Activated CD8-positive, alpha-beta memory T cell treated with anti-CD3 and anti-CD28 coated beads, Interleukin-2, amount 50 U/mL, for 48 hours (primary cell): ENCODE results near the gene OTOGL.
"Not testable (repeated sequence)": the region's sequence is repeated elsewhere in the genome, so short reads cannot be mapped to it uniquely, and the experiment has no call there.

Source experiments
- DNase-seq: peaks from one replicate; pipeline ENCODE4 v3.0.0-alpha.2; 2020

OTOGL gene

DNA sequence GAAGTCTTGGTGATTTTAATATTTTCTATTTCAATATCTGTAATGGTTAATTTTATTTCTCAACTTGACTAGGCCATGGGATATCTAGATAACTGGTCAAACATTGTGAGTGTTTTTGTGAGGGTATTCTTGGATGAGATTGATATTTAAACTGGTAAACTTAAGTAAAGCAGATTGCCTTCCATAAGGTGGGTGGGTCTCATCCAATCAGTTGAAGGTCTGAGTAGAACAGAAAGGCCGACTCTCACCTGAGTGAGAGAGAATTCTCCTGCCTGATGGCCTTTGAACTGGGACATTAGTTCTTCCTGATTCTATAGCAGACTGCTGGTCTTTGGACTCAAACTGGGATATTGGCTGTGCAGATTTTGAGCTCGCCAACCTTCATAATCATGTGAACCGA is 36.3 kb downstream of the OTOGL start:
- DNase-seq, result no peak

- DNase-seq, result no peak
Measured at GRCh38 chr12:80140005-80140404, 40.7 kb downstream of the OTOGL start.

- no peak for DNase-seq
Measured at GRCh38 chr12:80142640-80143039, 43.3 kb downstream of the OTOGL start.

DNA sequence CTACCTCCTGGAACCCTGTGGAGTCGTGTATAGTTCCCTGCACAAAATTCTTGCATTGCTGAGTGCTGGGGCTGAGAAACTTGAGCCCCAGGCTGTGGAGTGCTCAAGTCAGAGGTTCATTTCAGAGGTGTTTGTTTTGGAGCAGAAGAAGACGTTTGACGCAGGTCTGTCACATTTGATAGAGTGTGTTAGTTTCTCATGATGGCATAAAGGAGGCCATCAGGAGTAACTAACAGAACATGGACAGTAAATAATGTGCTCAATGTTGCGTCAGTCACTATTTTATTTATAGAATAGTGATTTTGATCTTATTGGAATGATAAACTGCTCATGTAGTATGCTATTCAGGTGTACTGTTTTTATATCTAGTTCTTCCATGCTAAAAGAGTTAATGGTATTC is 44.2 kb downstream of the OTOGL start:
- no peak for DNase-seq

DNA sequence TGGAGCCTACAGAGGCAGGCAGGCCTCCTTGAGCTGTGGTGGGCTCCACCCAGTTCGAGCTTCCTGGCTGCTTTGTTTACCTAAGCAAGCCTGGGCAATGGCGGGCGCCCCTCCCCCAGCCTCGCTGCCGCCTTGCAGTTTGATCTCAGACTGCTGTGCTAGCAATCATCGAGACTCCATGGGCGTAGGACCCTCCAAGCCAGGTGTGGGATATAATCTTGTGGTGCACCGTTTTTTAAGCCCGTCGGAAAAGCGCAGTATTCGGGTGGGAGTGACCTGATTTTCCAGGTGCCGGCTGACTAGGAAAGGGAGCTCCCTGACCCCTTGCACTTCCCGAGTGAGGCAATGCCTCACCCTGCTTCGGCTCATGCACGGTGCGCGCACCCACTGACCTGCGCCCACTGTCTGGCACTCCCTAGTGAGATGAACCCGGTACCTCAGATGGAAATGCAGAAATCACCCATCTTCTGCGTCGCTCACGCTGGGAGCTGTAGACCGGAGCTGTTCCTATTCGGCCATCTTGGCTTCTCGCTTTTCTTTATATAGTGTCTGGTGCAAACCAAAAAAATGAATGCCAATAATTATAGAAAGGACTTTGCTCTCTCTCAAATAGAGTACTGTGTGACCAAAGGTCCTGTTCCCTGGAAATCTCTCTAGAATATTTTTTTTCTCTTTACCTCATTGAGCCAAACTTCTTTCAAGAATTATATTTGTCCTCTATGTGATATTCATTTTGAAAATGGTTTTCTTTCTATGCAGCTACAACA is 50.4 kb downstream of the OTOGL start:
- not testable (repeated sequence) for DNase-seq

- DNase-seq, result no peak
Measured at GRCh38 chr12:80151131-80151530, 51.8 kb downstream of the OTOGL start.

DNA sequence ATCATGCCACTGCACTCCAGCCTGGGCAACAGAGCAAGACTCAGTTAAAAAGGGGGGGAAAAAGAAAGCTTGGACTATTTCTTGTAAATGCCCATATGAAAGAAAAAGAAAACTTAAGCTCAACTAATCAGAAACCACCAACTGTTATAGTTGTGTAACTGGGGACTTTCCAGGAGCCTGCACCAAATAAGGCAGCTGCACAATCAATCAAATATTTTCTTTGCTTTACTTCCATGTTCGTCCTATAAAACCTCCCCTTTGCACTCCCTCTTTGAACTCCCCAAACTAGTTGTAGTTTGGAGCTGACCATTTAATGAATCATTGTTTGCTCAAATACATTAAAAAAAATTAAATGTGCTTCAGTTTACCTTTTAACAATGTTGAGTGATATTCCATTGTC is 54.9 kb downstream of the OTOGL start:
- no peak for DNase-seq

- DNase-seq, result no peak
Measured at GRCh38 chr12:80156306-80156705, 57.0 kb downstream of the OTOGL start.

- no peak for DNase-seq
Measured at GRCh38 chr12:80157645-80158044, 58.3 kb downstream of the OTOGL start.

DNA sequence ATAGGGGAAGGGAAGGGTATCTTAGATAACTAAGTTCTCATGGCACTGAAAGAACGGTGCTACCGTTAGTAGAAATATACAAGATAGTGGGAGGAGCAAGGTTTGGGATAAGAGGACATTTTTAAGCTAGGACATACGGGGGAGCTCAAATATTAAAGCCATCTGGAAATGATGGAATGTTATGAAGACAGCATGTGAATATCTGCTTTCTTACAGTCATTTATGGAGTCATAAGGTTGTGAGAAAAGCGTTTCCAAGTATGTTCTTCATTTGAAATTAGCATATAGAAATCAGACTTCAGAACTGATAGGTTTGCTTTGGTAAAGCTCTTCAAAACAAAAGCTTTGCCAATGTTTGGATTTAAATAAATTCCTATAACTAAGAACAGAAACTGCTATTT is 62.3 kb downstream of the OTOGL start:
- DNase-seq, result no peak

DNA sequence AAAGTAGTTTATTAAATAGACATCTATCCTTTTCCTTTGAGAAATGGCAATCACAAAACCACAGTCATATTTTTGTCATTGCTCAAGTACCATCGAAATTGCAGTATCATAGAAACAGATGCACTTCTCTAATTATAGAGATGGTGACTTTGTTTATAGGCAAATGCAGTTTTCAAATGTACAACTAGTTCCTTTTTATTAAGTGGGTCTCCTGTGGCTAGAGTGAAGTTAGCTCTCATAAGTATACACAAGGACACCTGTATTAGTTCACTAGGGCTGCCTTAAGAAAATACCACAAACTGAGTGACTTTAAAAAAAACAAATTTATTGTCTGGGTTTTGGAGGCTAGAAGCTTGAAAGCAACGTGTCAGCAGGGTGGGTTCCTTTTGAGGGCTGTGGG is 62.8 kb downstream of the OTOGL start:
- DNase-seq, result no peak

DNA sequence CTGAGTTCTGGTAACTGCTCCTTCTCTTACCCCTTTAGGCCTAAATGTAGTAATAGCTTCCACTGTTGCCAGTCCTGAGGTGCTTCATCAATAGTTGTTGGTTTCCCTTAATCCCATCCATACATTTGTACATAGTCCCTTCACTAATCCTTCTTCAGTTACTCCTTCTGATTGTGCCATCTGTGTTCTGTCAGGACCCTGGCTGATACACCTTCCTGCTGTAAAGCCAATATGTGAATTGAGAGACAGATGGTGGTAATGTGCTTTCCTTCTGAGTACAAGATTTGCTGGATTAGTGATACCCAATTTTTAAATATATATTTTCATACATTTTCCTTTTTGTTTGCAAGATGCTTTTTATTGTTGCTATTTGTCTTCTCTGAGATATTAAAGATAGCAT is 66.4 kb downstream of the OTOGL start:
- no peak for DNase-seq

DNA sequence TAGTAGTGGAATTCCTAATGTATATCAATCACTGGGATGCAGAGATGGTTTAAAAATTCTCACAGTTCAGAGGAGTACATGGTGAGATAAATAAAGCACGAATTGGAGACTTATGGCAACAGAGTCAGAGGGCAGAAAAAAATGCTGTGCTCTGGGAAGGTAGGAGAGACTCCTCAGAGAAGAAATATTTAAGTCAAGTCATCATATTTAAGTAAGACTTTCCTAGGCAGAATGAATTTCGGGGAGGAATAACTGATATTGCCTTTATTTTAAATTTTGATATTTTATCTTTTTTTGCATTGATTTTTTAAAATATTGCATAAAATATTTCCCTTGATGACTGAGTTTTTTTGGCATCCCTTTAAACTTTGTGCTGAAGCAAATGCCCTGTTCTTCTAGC is 67.4 kb downstream of the OTOGL start:
- DNase-seq, result no peak

GRCh38 chr12:80168936-80169335 is 69.6 kb downstream of the OTOGL start:
- DNase-seq, result no peak

- no peak for DNase-seq
Measured at GRCh38 chr12:80170915-80171314, 71.6 kb downstream of the OTOGL start.

GRCh38 chr12:80173083-80173864 is 73.9 kb downstream of the OTOGL start:
- DNase-seq, result no peak

DNA sequence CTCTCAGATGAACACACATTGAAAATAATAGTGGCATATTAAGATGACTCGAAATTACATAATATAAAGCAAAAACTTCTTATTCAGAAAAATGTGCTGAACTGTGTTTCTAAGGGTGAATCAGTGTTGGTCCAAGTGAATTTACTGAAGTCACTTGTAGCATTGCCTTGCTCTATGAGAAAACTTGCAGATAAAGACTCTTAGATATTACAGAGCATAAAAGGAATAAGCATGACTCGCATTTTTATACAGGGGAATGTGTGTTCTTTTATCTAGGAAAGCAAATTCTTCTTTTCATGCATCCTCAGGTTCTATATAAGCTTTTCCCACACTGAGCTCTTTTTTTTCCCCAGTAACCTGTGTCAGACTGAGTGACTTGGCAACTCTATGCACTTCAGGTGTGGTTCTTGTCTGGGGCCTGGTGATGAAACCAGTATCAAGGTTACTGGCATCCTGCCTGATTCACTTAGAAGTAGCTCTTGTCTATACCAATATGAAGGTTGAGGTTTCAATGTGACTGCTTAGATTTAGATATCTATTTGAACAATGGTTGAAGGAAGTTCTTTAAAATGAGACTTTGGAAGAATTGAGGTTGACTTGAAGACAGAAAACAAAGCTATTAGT is 76.1 kb downstream of the OTOGL start:
- no peak for DNase-seq

- no peak for DNase-seq
Measured at GRCh38 chr12:80176706-80177105, 77.4 kb downstream of the OTOGL start.

GRCh38 chr12:80178846-80179245 is 79.5 kb downstream of the OTOGL start:
- DNase-seq, result no peak

DNA sequence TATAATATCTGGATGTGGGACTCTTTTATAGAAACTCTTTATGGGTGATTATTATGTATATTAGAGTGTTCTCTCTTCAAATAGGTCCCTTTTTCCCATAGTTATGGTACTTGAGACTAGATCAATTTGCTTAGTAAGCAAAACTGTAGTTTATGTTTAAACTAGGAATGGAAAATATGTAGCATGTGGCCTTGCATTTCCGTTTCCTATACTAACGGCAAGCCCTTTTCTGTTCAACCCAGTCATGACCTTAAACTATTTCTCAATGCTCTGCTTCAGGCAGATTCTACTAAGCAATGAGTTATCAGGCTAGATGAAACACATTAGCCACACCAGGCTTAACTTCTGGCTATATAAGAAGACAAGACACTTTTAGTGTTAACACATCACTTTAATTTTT is 84.6 kb downstream of the OTOGL start:
- no peak for DNase-seq

DNA sequence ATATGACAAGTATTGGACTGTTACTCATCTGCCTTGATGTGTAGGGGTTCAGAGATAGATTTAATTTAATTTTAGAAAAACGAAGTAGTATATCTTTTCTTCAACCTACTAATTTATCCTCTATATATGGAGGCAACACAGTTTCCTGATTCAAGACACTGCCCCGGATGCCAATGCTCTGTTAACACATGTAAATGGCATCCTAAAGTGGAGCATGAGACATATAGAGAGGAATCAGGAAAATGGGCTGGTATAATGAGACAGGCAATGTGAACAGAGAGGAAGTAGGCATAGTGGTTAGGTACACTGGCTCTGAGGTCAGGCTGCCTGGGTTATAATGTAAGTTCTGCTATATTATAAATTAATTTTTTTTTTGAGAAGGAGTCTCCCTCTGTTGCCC is 85.6 kb downstream of the OTOGL start:
- DNase-seq, result no peak

DNA sequence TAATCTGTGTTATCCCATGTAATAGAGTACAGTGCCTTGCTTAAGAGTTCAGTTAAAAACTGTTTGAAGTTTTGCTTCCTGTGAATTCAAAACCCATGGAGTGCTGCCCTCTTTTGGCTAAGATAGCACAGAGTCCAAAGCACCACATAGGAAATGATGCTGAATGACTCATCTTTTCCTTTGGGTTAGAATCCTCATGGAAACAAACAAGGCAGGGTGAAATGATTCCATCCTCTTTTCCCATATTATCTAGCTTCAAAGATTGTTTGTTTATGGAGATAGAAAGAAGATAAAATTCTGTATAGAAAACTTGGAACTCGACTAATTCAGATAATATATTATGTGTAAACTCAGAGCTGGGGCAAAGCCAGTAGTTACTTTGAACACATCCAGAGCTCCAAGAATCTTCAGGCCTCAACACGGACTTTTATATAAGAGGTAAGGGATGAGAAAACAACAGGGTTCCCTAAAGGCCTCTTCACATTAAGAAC is 87.4 kb downstream of the OTOGL start:
- DNase-seq, result no peak

DNA sequence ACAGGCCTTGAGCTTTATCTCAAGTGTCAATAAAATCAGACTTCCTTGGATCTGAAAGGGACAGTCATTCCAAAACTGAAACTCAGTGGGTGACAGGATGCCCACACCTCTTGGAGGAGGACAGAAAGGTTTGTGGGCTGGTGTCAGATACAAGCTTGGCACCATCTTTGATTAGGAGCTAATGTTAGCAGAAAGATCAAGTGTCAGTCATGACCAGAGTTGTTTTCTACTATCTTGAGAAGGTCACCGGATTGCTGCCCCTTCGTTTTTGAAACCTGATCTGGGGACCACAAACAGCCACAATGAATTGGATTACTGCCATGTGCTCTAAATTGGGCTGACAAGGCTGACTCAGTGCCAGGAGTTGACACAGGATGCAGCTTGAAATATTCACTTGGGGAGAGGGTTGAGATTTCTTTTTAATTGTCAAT is 88.3 kb downstream of the OTOGL start:
- DNase-seq, result no peak

DNA sequence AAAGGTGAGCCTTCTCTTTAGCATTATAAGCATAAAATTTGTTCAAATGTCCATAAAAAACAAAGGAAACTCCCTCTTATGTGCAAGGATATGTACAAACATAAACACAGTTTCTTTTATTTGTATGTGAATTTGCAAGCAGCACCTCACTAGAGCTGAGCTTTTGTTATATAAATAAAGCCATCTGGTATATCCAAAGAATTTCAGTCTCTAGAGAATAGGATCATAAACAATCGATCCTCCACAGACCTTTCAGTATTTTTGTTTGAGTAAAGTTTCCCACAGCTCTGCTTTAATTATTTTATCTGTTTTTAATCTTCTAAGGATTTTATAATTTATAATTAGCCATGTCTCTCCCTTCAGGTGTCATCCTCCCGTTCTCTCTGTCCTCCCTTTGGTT is 89.2 kb downstream of the OTOGL start:
- no peak for DNase-seq
